Suppressor macrophage treated with lipopolysaccharide for 4 hours (primary cell): ENCODE data around the gene GRIN2A.

Source experiments
- DNase-seq: peaks from one replicate; pipeline ENCODE4 v3.0.0-alpha.2; 2020

Gene GRIN2A

DNA sequence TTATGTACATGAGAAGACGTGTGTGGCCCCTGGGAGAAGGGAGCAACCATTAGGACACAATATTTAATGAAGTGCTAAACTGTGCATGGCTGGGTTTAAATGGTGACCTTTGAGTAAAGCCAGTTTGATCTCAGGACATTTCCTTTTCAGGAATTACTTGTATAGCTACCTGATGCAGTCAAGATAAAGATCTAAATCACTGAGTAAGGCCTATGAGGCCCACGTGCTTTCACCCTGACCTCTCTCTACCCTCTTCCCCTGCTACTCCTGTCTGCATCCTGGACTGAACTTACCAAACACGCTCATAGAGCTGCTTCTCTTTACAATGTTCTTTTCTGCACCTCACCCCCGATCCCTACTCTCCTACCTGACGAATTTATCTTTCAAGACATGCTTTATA, 98.9 kb downstream of the GRIN2A start:
- no peak for DNase-seq

DNA sequence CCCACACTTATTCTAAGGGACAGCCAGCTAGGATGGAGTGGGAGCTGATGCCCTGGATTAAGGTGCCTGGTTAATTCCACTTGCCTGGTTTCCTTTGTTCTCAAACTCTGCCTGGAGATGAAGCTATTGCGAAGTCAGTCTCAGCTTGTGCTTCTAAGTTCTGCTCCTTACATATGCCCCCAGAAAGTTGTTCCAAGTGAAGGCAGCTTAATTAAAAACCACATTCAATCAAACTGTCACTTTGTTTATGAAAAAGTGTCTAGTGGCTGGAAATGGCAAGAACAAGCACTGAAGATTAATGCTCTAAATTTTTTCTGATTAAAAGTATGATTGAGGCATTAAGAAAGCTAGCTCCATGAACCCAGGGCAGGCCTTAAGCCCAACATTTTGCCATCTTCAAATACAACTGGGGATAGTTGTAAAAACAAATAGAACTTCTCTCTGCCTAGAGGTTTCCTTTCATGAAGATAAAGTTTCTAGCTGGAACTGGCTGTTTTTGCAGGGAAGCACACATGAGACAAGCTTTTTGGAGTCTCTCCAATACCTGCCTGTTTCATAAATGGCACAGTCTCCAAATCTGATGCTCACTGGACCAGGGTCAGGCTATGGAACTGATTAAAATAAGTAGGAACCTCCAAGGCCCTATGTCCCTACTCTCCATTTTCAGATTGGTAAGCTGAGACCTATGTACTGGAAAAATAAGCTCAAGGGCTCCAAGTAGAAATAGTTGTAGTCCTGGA, 100.9 kb downstream of the GRIN2A start:
- DNase-seq = no peak

DNA sequence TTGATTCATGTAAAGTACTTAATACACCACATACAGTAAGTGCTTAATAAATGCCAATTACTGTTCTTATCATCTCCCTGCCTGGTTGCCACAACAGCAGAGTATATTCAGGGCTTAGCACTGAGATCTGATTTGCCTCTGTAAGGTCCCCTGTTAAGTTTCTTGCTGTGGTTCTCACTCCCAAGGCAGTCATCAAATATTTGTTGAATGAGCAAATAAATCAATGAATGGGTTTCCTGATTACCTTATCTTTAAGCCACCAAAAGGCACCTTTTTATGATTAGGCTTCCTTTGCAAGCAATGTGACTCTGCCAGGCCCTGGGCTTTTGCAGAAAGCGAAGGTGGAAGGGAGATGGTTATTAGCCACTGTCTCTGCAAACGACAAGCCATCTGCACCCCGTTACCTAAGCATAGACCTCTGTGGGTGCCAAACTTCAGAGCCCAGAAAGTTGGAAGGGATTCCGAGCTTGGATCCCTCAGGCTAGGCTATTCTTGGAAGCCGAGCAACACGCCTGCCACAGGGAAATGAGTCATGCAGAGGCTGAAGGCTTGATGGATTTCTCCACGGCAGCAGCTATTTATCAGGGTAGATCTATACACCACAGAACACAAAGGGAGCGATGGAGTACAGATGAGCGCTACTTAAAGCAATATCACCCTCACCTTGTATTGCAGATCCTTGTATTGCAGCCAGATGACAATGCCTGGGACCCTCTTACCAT, 102.0 kb downstream of the GRIN2A start:
- no peak for DNase-seq

DNA sequence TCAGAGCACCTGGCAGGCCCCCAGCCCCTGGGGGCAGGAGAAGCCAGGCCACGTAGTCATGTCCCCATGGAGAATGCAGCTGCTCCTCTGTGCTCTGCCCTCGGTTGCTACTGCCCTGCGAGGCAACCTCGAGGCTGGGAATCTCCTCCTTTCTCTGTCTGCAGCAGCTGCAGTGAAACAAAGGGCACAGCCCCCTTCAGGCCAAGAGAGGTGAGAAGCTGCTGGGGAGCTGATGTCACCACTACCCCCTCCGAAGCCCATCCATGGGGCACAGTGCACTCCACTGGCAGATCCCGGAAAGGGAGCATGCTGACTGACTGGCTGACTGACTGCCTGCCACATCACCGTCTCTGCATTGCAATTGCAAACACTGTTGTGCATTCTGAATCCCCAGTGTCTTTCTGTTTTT, 103.7 kb downstream of the GRIN2A start:
- no peak for DNase-seq

DNA sequence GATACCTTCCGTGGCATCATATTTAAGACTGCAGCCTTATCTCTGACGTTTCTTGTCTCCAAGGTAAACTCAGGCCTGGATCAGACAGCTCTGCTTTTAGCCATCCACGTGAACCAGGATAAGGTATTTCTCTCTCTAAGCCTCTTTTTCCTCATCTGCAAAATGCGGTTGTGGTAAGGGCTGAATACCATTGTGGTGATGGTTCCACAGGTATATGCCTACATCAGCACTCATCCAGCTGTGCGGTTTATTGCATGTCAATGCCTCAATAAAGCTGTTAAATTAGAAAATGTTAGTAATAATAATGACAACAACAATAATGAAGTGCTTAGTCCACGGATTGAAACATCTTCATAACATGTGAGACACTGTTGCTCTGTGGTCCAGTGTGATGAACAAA, 104.4 kb downstream of the GRIN2A start:
- no peak for DNase-seq

DNA sequence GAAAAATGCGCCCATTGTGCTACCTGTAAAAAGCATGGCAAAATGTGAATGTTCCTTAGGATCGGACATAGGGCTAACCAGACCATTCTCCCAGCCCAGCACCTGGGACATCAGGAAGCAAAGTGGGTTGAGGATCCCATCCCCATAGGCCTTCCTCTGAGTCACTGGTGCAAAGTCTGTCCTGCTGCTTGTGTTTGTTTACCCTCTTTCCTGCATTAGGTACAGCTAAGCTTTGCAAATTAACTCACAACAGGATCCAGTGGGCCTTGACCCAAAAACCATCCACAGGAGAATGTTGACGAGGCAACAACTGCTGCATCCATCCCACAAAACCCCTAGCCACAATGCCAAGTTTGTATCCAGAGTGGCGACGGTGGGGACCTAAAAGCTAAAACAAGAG, 106.2 kb downstream of the GRIN2A start:
- DNase-seq = no peak

DNA sequence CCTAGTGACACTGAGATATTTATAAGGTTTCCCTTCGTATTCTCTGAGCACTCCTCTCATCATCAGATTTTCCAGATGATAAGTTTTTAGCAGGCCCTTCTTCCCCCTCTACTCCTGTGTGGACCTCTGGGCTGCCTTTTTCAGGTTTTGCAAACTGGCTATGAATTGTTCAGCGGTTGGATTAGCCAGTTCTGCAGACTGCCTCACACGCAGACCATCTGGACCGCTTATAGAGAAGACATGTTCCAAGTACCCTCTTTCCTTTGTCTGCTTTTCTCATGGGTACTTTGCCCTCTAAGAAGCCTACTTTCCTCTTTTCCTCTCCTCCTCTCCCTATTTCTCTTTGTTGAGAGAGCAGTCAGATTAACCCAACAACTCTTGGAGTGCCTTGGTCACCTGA, 111.6 kb downstream of the GRIN2A start:
- DNase-seq = no peak

DNA sequence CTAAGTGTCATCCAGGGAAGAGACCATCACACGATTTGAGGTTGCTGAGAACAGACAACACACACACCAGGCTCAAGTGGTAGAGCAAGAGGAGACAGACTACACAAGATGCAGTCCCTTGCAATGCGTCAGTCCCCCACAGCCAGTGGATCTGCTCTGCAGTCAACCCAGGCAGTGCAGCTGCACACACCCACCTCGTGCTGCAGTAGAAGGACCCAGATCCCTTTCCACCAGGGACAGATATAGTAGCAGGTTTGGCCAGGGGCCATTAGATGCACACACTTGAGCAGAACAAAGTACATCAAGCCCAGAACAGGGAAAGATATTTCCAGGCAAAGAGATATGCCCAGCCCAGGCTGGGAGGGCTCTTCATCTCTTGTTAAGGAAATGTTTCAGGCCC, 112.9 kb downstream of the GRIN2A start:
- DNase-seq = no peak

DNA sequence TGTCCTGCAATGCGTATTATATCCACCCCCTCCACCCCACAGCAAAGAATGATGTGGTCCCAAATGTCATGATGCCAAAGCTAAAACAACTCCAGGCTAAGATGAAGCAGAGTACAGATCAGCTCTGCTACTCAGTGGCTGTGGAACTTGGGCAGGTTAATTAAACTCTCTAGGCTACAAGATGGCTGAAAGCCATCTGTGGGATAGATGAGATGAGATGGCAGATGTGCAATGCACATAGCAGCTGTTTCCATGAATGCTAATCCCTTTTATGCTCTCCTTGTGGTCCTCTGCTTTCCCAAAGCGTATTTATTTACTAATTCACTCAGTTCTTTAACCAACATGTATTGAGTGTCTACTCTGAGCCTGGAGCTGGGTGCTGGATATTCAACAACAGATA, 114.4 kb downstream of the GRIN2A start:
- DNase-seq = no peak

DNA sequence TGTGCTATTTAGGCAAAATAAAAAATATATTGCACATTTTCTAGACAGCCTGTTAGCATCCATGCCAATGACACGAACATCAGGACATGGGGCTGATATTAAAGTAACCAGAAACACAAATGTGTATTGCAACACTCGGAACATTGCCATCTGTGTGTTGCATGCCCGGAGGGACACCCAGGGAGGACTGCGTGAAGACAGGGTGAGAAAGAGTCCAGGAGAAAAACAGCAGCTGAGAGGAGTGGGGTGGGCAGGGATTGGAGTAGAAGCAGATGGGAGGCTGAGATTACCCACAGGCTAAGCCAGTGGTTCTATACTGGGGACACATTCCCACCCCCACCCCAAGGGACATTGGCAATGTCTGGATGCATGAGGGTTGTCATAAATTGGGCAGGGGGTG, 114.8 kb downstream of the GRIN2A start:
- no peak for DNase-seq

DNA sequence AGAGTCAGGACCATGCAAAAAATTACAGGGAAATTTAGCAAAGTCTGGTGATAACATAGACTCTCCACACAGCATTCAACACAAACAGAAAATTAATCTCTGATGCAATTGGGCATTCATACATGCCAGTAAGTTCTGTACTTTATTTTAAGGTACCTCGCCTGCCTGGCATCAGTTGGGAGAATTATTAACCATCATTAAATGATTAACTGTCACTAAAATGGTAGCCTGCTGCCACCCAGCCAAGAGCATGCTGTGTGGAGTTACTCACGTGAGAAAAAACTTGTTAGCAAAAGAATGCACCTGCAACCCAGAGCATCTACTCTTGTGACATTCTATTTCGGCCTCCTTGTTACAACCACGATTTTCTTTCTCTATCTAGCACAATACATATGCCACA, 117.2 kb downstream of the GRIN2A start:
- no peak for DNase-seq

DNA sequence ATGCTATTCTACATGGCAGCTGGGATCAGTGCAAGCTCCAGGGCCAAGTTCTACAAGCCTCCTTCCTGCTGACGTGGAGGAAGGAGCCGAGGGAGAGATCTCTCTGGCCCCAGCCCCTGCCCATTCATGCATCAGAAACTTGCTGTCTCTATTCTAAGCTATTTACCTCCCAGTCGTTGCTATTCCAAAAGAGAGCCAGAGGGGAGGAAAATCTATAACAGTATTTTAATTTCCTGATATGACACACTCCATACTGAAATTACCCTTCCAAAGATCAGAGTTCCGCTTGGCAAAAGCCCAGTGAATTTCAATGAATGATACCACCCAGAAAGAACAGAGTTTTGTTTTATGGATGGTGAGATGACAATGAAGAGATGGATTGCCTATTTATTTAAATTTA, 133.4 kb downstream of the GRIN2A start:
- DNase-seq = no peak

DNA sequence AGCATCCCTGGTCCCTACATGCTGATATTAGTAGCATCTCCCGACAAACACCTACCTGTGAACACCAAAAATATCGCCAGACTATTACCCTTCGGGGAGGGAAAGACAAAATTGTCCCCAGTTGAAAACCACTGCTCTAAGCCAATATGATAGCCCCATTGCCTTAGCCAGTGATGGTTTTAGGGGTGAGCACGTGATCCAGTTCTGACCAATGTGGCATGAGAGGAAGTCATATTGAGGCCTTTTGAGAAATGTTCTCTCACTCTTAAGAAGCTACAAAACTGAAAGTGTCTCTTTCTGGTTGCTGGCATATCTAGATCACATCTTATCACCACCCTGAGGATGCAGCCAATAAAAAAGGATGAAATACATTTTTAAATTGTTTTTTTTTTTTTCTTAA, 136.3 kb downstream of the GRIN2A start:
- DNase-seq = no peak

DNA sequence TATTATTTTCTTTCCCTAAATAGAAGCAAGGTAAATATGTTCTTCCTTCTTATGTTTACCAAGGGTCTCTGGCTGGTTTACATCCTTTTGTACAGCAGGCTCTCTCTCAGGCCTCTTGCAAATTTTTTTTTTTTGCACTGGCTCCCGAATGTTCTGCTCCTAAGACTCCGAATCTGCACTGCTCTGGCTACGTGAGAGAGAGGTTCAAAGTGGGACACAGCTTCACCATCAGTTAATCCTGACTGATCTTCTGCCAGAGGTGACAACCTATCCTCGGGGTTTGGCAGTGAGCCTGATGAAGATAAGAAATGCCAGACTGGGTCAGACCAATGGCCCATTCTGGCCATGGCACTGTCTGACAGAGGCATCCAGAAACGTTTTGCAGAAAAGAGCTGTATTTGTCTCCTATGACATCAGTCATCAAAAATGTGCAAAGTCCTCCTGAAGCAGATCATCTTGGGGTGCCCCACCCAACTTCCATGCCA, 136.9 kb downstream of the GRIN2A start:
- DNase-seq = no peak

DNA sequence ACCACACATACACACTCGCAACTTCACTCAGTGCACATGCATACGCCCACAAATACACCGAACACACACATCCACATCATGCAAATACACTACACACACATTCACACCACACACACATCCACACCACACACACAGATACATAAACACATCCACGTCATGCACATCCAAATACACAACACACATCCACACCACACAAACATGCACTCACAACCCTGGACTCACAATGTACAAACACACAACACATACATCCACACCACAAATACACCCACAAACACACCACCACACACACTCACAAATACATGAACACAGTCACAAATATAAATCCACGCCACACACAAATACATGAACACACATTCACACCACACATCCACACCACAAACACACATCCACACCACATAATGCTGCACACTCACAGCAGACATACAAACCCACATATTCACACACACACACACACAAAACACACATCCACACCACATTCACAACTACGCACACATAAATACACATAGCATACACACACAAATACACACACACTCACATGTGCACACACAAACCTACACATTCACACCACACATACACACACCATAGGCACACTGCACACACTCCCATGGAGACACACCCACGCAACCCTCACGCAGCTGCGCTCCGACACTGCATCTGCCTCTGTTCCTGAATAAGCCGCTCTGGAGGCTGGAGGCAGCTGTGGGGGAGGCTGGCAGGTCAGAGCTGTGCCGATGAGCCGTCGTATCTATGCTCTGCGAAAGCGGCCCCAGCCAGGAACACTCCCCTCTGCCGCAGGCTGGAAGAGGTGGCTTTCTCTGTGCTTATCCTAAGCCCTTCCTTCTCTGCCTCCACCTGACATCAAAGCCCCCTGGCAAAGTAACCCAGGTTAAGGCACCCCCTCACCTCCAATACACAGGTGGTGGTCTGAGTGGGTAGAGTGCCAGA, 141.8 kb downstream of the GRIN2A start:
- DNase-seq = no peak

DNA sequence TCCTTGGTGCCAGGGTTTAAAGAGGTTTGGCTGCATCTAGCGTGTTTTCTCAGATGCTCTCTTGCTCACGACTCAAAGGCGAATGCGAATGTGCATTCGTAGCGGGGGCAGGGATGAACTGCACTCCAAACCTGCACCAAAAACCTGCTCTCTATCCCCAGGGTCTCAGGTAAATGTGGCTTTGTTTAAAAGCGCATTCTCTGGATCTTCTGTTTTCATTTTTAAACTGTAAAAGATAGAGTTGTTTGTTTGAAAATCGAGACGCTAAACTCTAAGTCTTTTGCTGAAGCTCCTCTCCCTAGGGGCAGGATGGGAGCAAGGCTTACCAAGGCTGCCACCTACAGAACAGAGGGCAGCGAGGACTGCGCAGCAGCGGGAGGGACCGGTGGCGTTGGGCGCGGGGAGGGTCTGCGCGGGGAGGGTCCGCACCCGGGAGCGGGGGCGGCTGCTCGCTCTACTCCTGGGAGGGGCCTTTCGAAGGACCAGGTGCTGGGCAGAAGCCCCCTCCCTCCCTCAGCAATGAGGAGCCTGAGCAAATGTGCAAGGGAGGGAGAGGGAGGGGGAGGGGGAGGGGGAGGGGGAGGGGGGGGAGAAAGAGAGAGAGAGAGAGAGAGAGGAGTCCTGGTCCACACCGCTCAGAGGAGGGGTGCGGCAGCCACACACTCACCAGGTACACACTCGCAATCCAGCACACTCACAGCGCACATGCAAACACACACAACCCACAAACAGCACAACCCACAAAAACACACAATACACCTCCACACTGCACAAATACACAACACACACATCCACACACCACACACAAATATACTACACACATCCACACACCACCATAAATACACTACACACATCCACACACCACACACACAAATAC, 142.8 kb downstream of the GRIN2A start:
- DNase-seq = no peak

DNA sequence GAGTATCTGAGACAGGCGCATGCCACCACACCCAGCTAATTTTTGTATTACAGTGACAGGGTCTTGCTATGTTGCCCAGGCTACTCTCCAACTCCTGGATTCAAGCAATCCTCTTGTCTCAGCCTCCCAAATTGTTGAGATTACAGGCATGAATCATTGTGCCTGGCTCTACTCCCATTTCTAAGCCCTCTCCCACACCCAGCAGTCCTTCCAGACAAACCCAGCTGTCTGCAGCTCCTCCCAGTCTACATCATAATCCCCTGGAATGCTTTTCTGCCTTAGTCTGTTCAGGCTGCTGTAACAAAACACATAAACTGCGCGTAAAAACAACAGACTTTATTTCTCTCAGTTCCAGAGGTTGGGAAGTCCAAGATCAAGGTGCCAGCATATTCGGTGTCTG, 144.5 kb downstream of the GRIN2A start:
- no peak for DNase-seq

DNA sequence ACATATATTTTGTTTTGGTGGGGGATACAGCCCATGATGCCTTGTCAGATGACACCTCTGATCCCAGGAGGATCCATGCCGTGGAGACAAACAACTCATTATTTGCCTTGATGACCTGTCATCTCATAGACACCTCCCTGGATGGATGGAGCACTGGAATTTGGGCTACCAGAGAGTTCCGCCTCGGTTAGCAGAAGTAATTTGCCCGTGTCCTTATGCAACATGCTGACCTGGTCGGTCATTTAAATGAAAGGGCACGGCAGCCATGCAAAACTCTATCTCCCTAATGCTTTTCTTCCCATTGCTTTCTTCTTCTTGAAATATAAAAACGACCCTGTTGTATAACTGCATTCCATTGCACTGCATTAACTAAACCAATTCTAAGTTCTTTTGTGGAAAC, 145.3 kb downstream of the GRIN2A start:
- no peak for DNase-seq

DNA sequence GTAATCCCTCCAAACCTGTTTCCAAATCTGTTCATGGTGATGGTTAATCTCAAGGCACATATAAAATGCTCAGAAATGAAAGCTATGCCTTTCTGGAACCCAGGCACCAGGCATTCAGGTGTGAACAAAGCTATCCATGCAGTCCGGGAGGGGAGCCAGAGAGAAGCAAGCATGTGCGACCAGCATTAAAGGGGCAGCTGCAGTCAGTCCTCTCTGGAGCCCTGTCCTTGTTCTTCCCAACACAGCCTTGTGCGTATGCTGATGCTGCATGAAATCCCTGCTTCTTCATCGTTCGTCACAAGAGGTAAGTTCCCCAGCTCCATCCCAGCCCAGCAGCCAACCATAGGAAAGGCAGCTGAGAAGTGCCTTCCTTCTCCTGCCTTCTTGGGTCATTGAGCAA, 148.7 kb downstream of the GRIN2A start:
- no peak for DNase-seq

DNA sequence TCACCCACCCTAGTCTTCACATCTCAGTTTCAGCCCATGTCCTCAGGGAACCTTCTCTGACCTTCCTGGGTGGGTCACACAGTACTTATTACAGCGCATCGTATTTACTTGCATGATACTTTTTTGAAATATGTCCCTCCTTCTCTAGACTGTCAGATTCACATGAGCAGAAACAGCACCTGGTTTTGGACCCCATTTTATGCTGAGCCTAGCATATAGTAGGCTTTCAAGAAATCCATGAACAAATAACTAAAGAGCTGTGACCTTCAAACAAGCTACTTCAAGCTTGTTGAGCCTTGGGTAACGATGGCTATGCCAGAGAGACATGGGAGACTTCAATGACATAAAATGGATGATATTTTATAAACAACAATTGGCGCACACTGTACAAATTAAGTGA, 150.3 kb downstream of the GRIN2A start:
- DNase-seq = no peak

DNA sequence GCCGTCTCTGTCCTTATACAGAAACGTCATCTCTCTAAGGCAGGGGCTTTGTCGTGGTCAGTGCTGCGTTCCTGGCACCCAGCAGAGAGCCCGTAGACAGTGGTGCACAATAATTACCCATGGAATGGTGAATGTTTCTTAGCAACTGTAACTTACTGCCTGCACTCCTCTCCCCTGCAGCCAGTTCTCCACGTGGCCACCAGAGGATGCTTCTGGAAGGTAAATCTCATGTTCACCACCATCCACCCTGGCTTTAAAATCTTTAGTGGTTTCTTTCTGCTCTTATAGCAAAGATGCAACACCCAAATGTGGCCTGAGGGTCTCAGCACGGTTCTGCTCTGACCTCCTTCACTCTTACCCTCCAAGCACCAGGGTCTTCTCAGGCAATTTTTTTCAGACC, 150.8 kb downstream of the GRIN2A start:
- DNase-seq = no peak

DNA sequence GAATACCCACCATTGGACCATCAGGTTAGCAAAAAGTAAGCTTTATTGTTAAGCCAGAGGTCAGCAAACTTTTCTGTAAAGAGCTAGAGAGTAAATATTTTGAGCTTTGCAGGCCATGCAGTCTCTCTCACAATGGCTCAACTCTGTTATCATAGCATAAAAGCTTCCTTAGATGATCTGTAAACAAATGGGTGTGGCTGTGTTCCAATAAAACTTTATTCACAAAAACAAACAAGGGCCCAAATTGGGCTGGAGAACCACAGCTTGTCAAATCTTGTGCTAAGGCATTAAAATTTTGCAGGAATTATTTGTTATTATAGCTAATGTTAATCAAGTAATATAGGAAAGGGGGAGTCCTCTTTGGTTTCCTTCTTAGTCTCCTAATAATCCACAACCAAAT, 153.6 kb downstream of the GRIN2A start:
- no peak for DNase-seq

DNA sequence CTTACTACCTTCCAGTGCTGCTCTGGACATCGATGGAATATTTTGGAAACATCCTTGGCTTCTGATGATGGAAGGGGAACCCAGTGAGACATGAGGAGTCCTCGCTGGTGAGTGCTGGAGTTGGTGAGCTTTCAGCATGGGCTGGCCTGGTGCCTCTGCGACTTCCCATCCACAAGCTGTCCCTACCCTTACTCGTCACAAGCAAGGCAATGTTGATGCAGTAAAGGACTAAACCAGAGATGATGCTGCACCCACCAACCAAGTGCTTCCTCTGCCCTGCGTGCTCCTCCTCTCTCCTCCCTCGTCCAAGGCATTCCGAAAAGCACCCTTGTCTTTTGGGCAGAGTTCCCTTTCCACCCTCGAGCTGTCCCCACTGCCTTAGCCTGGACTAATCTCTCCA, 154.7 kb downstream of the GRIN2A start:
- no peak for DNase-seq
